ENCODE results near the gene GPSM1.

DNA sequence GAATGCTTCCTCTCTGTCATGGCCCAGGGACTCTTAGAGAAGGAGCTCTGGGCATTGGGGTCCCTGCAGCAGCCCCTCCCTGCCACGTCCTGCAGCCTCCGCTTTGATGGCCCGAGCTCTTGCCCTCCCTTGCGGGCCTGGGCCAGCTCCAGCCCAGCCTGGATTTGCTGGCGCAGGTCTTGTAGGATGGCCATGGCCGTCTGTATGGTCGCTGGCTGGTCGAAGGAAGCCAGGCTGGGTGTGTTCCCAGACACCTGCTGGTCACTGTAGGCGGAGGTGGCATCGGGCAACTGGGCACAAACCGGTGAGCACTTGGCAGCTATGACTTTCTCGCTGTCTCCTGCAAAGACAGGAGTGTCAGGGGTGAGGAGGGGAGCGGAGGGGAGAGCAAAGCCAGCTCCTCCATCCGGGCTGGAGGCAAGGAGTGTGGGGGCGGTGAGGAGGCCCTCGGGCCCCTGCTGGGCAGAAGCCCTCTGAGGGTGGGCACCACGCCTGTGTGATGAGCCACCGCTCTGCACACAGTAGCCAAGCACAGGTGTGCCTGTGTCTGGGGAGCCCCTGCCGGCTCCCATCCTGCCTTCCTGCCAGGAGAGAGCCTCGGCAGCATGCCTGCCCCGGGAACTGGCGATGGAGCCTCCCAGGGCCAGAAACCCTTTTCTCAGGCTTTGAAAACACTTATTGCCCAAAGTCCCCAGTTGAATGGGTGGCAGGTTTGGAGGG, 35.9 kb upstream of the GPSM1 start:
- TF ChIP-seq, protein P1, sequence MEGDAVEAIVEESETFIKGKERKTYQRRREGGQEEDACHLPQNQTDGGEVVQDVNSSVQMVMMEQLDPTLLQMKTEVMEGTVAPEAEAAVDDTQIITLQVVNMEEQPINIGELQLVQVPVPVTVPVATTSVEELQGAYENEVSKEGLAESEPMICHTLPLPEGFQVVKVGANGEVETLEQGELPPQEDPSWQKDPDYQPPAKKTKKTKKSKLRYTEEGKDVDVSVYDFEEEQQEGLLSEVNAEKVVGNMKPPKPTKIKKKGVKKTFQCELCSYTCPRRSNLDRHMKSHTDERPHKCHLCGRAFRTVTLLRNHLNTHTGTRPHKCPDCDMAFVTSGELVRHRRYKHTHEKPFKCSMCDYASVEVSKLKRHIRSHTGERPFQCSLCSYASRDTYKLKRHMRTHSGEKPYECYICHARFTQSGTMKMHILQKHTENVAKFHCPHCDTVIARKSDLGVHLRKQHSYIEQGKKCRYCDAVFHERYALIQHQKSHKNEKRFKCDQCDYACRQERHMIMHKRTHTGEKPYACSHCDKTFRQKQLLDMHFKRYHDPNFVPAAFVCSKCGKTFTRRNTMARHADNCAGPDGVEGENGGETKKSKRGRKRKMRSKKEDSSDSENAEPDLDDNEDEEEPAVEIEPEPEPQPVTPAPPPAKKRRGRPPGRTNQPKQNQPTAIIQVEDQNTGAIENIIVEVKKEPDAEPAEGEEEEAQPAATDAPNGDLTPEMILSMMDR (IDR thresholded peaks at IDR 0.05; ENCODE audit: insufficient read depth, low read length) = no peak
- TF ChIP-seq POLR2AphosphoS5 (IDR thresholded peaks at IDR 0.05; ENCODE audit: low read depth) = no peak
- TF ChIP-seq, protein P2, sequence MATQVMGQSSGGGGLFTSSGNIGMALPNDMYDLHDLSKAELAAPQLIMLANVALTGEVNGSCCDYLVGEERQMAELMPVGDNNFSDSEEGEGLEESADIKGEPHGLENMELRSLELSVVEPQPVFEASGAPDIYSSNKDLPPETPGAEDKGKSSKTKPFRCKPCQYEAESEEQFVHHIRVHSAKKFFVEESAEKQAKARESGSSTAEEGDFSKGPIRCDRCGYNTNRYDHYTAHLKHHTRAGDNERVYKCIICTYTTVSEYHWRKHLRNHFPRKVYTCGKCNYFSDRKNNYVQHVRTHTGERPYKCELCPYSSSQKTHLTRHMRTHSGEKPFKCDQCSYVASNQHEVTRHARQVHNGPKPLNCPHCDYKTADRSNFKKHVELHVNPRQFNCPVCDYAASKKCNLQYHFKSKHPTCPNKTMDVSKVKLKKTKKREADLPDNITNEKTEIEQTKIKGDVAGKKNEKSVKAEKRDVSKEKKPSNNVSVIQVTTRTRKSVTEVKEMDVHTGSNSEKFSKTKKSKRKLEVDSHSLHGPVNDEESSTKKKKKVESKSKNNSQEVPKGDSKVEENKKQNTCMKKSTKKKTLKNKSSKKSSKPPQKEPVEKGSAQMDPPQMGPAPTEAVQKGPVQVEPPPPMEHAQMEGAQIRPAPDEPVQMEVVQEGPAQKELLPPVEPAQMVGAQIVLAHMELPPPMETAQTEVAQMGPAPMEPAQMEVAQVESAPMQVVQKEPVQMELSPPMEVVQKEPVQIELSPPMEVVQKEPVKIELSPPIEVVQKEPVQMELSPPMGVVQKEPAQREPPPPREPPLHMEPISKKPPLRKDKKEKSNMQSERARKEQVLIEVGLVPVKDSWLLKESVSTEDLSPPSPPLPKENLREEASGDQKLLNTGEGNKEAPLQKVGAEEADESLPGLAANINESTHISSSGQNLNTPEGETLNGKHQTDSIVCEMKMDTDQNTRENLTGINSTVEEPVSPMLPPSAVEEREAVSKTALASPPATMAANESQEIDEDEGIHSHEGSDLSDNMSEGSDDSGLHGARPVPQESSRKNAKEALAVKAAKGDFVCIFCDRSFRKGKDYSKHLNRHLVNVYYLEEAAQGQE (IDR thresholded peaks at IDR 0.05; ENCODE audit: insufficient replicate concordance, low read depth) = no peak
- no peak for TF ChIP-seq SPI1 (IDR thresholded peaks at IDR 0.05; ENCODE audit: borderline replicate concordance, low read depth)
- TF ChIP-seq GABPA (IDR thresholded peaks at IDR 0.05; ENCODE audit: low read depth) = no peak

Measured in HL-60 (cell line).